Measurements from ENCODE around the gene JARID2. TPM values are rescaled to one million over a fixed set of nuclear protein-coding genes. Genes with fewer than 3 reads are reported as not detected.

JARID2 gene
- total and polyA plus RNA-seq, 2 of the 4 experiments (the other 2 are of a cell fraction): 9.6 to 12.9 TPM

DNA sequence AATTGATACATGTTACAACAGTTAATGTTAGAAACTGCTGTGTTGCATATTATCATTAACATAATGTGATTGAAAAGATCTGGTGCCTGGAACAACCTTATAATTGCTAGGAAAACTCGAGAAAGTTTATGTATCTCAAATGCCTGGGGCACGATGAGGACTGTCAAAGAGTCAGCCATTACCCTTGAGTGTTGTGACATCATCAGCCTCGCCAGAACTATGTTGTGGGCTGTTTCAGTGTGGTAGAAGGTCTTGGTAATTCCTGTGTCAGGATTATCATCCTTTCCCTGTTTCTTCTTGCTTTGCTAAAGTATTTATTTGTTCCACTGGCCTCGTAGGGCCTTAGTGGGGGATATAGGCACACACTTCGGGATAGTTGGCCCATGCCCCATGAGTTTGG, 231.9 kb downstream of the JARID2 start:
- Histone ChIP-seq H4K8ac (ENCODE audit: low read depth in 2 of 2, low read length in 2 of 2) (peak overlapping the region; percentile 27 to 57; a peak in 2 of 4 replicates), H3K4me2 (ENCODE audit: low read depth, low read length) (peak overlapping the region; percentile 49; the same call in 1 of the 2 replicates), H3K23ac (ENCODE audit: low read depth, low read length) (peak overlapping the region; percentile 76; the same call in 1 of the 2 replicates), H3K4me1 (ENCODE audit: control insufficient read depth, insufficient read depth, low read length) (peaks cover 33% of the 10 kb centered on the region), H4K20me1 (ENCODE audit: insufficient read depth, low read length) (peaks cover 26% of the 10 kb centered on the region), H2AK5ac (ENCODE audit: low read depth, low read length) (peak overlapping the region; percentile 85; the same call in 1 of the 2 replicates), H3K27ac (ENCODE audit: insufficient read depth, low read length) (peak overlapping the region; percentile 95; the same call in 1 of the 2 replicates), H3K4me3 (ENCODE audit: insufficient read depth, low read depth, low read length) (no peak overlapping the region), H3K9ac (ENCODE audit: low read depth, low read length) (no peak overlapping the region), H4K5ac (ENCODE audit: low read depth, low read length) (peak overlapping the region; percentile 82), H2BK20ac (ENCODE audit: low read depth, low read length) (peak overlapping the region; percentile 61; the same call in 1 of the 2 replicates), H3K14ac (replicated peaks; ENCODE audit: low read depth, low read length) (peak overlapping the region; percentile 87), H3K18ac (ENCODE audit: low read depth, low read length) (peak overlapping the region; percentile 88), H3K4ac (ENCODE audit: low read depth, low read length) (peak overlapping the region; percentile 56), H3K9me1 (ENCODE audit: insufficient read depth, low read length) (peaks cover 32% of the 10 kb centered on the region), H3K27me3 (ENCODE audit: control insufficient read depth, insufficient read depth, low read length) (no peaks in the 10 kb centered on the region), H2AK9ac (replicated peaks; ENCODE audit: low read depth, low read length, poor library complexity) (no peak overlapping the region), H3K56ac (ENCODE audit: extremely low read depth, insufficient read depth, low read length) (no peak overlapping the region), H2BK120ac (ENCODE audit: low read depth, low read length) (peak overlapping the region; percentile 76), H2AFZ (replicated peaks; ENCODE audit: low read length, poor library complexity) (no peak overlapping the region), H2BK5ac (ENCODE audit: low read depth, low read length, poor library complexity, severe bottlenecking) (peak overlapping the region; percentile 85), H3K79me1 (ENCODE audit: low read depth in 1 of 2, low read length in 2 of 2) (peaks cover 33 to 79% of the 10 kb centered on the region in 2 experiments), H4K91ac (ENCODE audit: insufficient read depth, low read depth, low read length) (no peak overlapping the region; the same call in 1 of the 2 replicates), H2BK15ac (ENCODE audit: low read depth, low read length) (peak overlapping the region; percentile 88; the same call in 2 of the 3 replicates), H3K36me3 (ENCODE audit: control insufficient read depth, insufficient read depth, low read length) (peaks cover 7% of the 10 kb centered on the region), H3K9me3 (ENCODE audit: control insufficient read depth, insufficient read depth, low read length) (no peaks in the 10 kb centered on the region)
- in situ Hi-C loops (cut with MboI; ENCODE audit: low sequenced_read_pairs): no loop called here
- intact Hi-C loops (cut with micrococcal nuclease): loop anchor here (10.0 kb wide), 1 partner anchor 413 kb away; no protein-coding TSS in a partner anchor
- ATAC-seq (ENCODE audit: low read depth) (no peak), DNase-seq (peak; percentile 56)
- POLR2A ChIA-PET (ENCODE audit: unreplicated experiment): no interaction called here
- no TSS peak for BruUV-seq (replicated peaks)
- 25% methylated on average over 2 of the region's 5 CpGs; no CpG with 5 or more reads in 1 of the 2 experiments for WGBS, 2 experiments (ENCODE audit: extremely low coverage in 2 of 2, insufficient read length in 1 of 2)
- CTCF ChIA-PET: no interaction called here
- TF ChIP-seq MAZ (IDR thresholded peaks at IDR 0.05; ENCODE audit: borderline replicate concordance, low read depth, low read length): no peak
- peak; percentile 38; the same call in 1 of the 2 replicates for TF ChIP-seq CEBPB (IDR thresholded peaks at IDR 0.05; ENCODE audit: low read depth, low read length)
- dilution Hi-C loops (cut with HindIII; ENCODE audit: low sequenced_read_pairs, unreplicated experiment): no loop called here
